Glutamatergic neuron (in vitro differentiated cells): ENCODE results near the gene FHIT. TPM values are rescaled to one million over a fixed set of nuclear protein-coding genes. Genes with fewer than 3 reads are reported as not detected.

Experiments
- DNase-seq: peaks from one replicate; pipeline ENCODE4 v3.0.0; 2022
- H3K27ac Mint-ChIP-seq: one replicate; pipeline ENCODE4 v1.8.0; 2020; ENCODE audit warnings: mild to moderate bottlenecking, mixed read lengths, inconsistent platforms; ENCODE audit not compliant: unreplicated experiment
- H3K27me3 Mint-ChIP-seq: one replicate; pipeline ENCODE4 v1.8.0; 2020; ENCODE audit warnings: mild to moderate bottlenecking, moderate library complexity, mixed read lengths, inconsistent platforms; ENCODE audit not compliant: unreplicated experiment
- H3K36me3 Mint-ChIP-seq: one replicate; pipeline ENCODE4 v1.8.0; 2020; ENCODE audit warnings: mild to moderate bottlenecking, mixed read lengths, inconsistent platforms; ENCODE audit not compliant: unreplicated experiment
- H3K4me1 Mint-ChIP-seq: one replicate; pipeline ENCODE4 v1.8.0; 2020; ENCODE audit warnings: mild to moderate bottlenecking, low read depth, mixed read lengths, inconsistent platforms; ENCODE audit not compliant: unreplicated experiment
- H3K4me3 Mint-ChIP-seq: one replicate; pipeline ENCODE4 v1.8.0; 2020; ENCODE audit warnings: mild to moderate bottlenecking, mixed read lengths, inconsistent platforms; ENCODE audit not compliant: unreplicated experiment
- H3K9me3 Mint-ChIP-seq: one replicate; pipeline ENCODE4 v1.8.0; 2020; ENCODE audit warnings: mild to moderate bottlenecking, moderate library complexity, mixed read lengths, inconsistent platforms; ENCODE audit not compliant: unreplicated experiment
- CTCF ChIP-seq: fragments of 200-600 bp; sonication (generic); IDR thresholded peaks from one replicate; pipeline ENCODE4 v1.5.0; 2021; ENCODE audit not compliant: partially characterized antibody, unreplicated experiment
- total RNA-seq: library from RNA; stranded (reverse); fragmentation: NEBNext Ultra II Directional; extraction: Animal tissue kit (Norgen Biotek cat#: 25700); gene quantifications from one replicate; pipeline ENCODE4 v1.2.1, GENCODE V29; 2021; ENCODE audit not compliant: unreplicated experiment

FHIT gene
- total RNA-seq, 1 donor from 2014 or later = 15.2 TPM

GRCh38 chr3:60781935-60782334 lies 469.3 kb downstream of the FHIT start:
- Mint-ChIP-seq H3K27me3 (peaks cover 1% of the 10 kb centered on the region), H3K27ac (no peak overlapping the region), H3K4me1 (no peaks in the 10 kb centered on the region), H3K36me3 (no peaks in the 10 kb centered on the region), H3K9me3 (peaks cover 4% of the 10 kb centered on the region), H3K4me3 (no peak overlapping the region)
- TF ChIP-seq CTCF = no peak
- DNase-seq = no peak

DNA sequence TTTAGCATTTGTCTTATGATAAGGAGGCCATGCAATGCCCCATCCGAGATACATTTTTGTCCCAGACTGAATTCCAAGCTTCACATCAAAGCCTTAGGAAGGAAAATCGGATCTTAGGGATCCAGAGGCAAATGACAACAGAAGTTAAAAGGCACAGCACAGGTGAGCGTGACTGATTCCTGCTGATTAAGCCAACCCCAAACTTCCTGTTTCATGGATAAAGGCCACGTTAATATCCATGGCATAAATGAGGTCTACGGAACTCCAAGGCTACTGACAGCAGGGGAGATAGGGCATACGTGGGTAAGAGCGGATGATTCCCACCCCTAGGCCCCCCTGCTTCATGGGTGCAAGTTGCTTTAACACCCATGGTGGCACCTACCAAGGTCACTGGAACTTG lies 471.6 kb downstream of the FHIT start:
- Mint-ChIP-seq H3K36me3 (peaks cover 6% of the 10 kb centered on the region), H3K4me1 (no peaks in the 10 kb centered on the region), H3K9me3 (peaks cover 6% of the 10 kb centered on the region)

GRCh38 chr3:60775985-60776384 lies 475.3 kb downstream of the FHIT start:
- Mint-ChIP-seq H3K27me3 (no peaks in the 10 kb centered on the region), H3K4me3 (no peak overlapping the region), H3K9me3 (peaks cover 6% of the 10 kb centered on the region), H3K36me3 (peaks cover 6% of the 10 kb centered on the region), H3K27ac (no peak overlapping the region), H3K4me1 (no peaks in the 10 kb centered on the region)
- TF ChIP-seq CTCF = no peak
- no peak for DNase-seq

More for the DNA sequence above, 471.6 kb downstream of the FHIT start:
- H3K27ac Mint-ChIP-seq = no peak overlapping the region
- no peaks in the 10 kb centered on the region for H3K27me3 Mint-ChIP-seq
- no peak for TF ChIP-seq CTCF
- no peak for DNase-seq
- no peak overlapping the region for H3K4me3 Mint-ChIP-seq

GRCh38 chr3:60774617-60775016 lies 476.6 kb downstream of the FHIT start:
- Mint-ChIP-seq H3K4me1 (no peaks in the 10 kb centered on the region), H3K27me3 (no peaks in the 10 kb centered on the region), H3K27ac (no peak overlapping the region), H3K36me3 (peaks cover 6% of the 10 kb centered on the region), H3K4me3 (no peak overlapping the region), H3K9me3 (peaks cover 6% of the 10 kb centered on the region)
- no peak for DNase-seq
- TF ChIP-seq CTCF = no peak

DNA sequence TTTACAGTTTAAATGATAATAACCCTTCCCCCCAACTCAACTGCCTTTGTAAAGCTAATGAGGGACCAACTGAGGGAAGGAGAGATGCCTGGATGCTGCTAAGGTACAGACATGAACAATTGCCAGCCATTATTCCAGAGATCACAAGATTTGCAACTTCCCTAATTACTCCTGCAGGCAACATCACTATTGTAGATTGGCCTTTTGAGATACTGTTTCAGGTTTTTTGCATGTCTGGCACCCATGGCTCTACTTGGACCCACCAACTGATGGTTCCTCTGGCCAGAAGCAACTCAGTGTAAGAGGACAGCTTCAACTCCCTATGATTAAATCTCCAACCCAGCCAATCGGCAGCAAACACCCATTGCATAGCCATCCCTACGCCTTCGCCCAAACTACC lies 478.7 kb downstream of the FHIT start:
- H3K27ac Mint-ChIP-seq = no peak overlapping the region
- H3K4me1 Mint-ChIP-seq = no peaks in the 10 kb centered on the region
- no peak for TF ChIP-seq CTCF
- H3K4me3 Mint-ChIP-seq = no peak overlapping the region
- no peak for DNase-seq
- peaks cover 6% of the 10 kb centered on the region for H3K36me3 Mint-ChIP-seq
- H3K27me3 Mint-ChIP-seq = no peaks in the 10 kb centered on the region
- peaks cover 6% of the 10 kb centered on the region for H3K9me3 Mint-ChIP-seq
